Measurements from ENCODE around the gene RSAD1. TPM values are rescaled to one million over a fixed set of nuclear protein-coding genes. Genes with fewer than 3 reads are reported as not detected.

The RSAD1 gene
- polyA plus RNA-seq, 4 donors = 45.8 to 67.5 (median 54.4) TPM

- DNase-seq (ENCODE audit: low read depth in 4 of 4, low spot score in 2 of 4) = no peak
These were observed 38.4 kb downstream of the RSAD1 start for GRCh38 chr17:50517011-50517410.

- DNase-seq (ENCODE audit: low read depth in 4 of 4, low spot score in 2 of 4) = no peak
These were observed 39.1 kb downstream of the RSAD1 start for GRCh38 chr17:50517504-50518383.

- no peak for DNase-seq (ENCODE audit: low read depth in 4 of 4, low spot score in 2 of 4)
These were observed 39.8 kb downstream of the RSAD1 start for GRCh38 chr17:50518384-50519023.

GRCh38 chr17:50519141-50519834, 40.6 kb downstream of the RSAD1 start:
- DNase-seq (ENCODE audit: low read depth in 4 of 4, low spot score in 2 of 4) = no peak

- no peak for DNase-seq (ENCODE audit: low read depth in 4 of 4, low spot score in 2 of 4)
These were observed 41.8 kb downstream of the RSAD1 start for GRCh38 chr17:50520483-50520882.

- DNase-seq (ENCODE audit: low read depth in 4 of 4, low spot score in 2 of 4) = no peak
These were observed 42.9 kb downstream of the RSAD1 start for GRCh38 chr17:50521514-50521913.

GRCh38 chr17:50522766-50523165, 44.1 kb downstream of the RSAD1 start:
- DNase-seq (ENCODE audit: low read depth in 4 of 4, low spot score in 2 of 4) = no peak

- no peak for DNase-seq (ENCODE audit: low read depth in 4 of 4, low spot score in 2 of 4)
These were observed 44.5 kb downstream of the RSAD1 start for GRCh38 chr17:50523208-50523607.

- no peak for DNase-seq (ENCODE audit: low read depth in 4 of 4, low spot score in 2 of 4)
These were observed 46.2 kb downstream of the RSAD1 start for GRCh38 chr17:50524838-50525237.

- DNase-seq (ENCODE audit: low read depth in 4 of 4, low spot score in 2 of 4) = no peak
These were observed 48.6 kb downstream of the RSAD1 start for GRCh38 chr17:50527155-50527762.

- no peak for DNase-seq (ENCODE audit: low read depth in 4 of 4, low spot score in 2 of 4)
These were observed 49.4 kb downstream of the RSAD1 start for GRCh38 chr17:50527949-50528474.

GRCh38 chr17:50529849-50530248, 51.2 kb downstream of the RSAD1 start:
- DNase-seq (ENCODE audit: low read depth in 4 of 4, low spot score in 2 of 4) = no peak

- no peak for DNase-seq (ENCODE audit: low read depth in 4 of 4, low spot score in 2 of 4)
These were observed 52.9 kb downstream of the RSAD1 start for GRCh38 chr17:50531428-50532025.

GRCh38 chr17:50532452-50533024, 53.9 kb downstream of the RSAD1 start, which contains the start of gene EPN3:
EPN3 (plus strand) TSS chr17:50532735; CDS start chr17:50536557, 3,822 bp downstream.
- DNase-seq (ENCODE audit: low read depth in 4 of 4, low spot score in 2 of 4) = no peak

GRCh38 chr17:50533185-50533584, 54.5 kb downstream of the RSAD1 start:
- DNase-seq (ENCODE audit: low read depth in 4 of 4, low spot score in 2 of 4) = no peak

GRCh38 chr17:50533720-50534148, 55.1 kb downstream of the RSAD1 start:
- DNase-seq (ENCODE audit: low read depth in 4 of 4, low spot score in 2 of 4) = no peak

- no peak for DNase-seq (ENCODE audit: low read depth in 4 of 4, low spot score in 2 of 4)
These were observed 55.7 kb downstream of the RSAD1 start for GRCh38 chr17:50534222-50534978.

- no peak for DNase-seq (ENCODE audit: low read depth in 4 of 4, low spot score in 2 of 4)
These were observed 56.3 kb downstream of the RSAD1 start for GRCh38 chr17:50534979-50535326.

- no peak for DNase-seq (ENCODE audit: low read depth in 4 of 4, low spot score in 2 of 4)
These were observed 56.7 kb downstream of the RSAD1 start for GRCh38 chr17:50535407-50535806.
